ENCODE results near the gene MSANTD2.

MSANTD2 gene

GRCh38 chr11:124800226-124800929, at the start of gene MSANTD2:
Gene MSANTD2 (minus strand): TSS chr11:124800406. CDS start chr11:124800380, 26 bp downstream.
- DNase-seq (ENCODE audit: low read depth in 2 of 2), result peak; percentile 61 to 64

GRCh38 chr11:124846070-124846673, 46.0 kb upstream of the MSANTD2 start:
- no peak for DNase-seq (ENCODE audit: low read depth in 2 of 2)

DNA sequence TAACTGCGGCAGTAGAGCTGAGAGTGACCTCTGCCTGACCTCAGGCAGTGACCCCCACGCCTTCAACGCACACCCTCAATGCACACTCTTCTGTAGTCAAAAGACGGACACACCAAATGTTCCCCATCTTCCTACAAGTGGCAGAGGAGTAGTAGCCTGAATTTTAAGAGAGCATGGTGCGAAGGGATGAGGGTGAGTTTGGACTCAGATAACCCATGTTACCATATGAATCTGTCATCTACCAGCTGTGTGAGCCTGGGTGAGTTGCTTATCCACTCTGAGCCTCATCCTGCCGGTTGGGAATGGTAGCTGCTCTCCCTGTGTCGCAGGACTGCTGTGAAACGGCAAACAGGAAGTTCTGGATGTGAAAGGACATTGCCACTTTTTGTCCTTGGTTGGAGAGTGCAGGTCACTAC, 44.5 kb upstream of the MSANTD2 start:
- no peak for DNase-seq (ENCODE audit: low read depth in 2 of 2)

DNA sequence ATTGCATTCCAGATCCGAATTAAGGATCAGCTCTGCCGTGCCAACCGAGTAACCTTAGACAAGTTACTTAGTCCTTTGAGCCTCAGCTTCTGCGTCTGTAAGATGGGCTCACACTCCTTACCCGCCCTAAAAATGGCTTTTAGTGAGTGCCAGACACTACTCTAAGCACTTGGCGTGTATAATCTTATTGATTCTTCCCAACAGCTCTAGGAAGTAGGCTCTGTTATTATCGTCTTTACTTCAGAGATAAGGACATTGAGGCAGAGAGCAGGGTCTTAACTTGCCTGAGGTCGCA, 43.4 kb upstream of the MSANTD2 start:
- no peak for DNase-seq (ENCODE audit: low read depth in 2 of 2)

GRCh38 chr11:124842305-124842704, 42.1 kb upstream of the MSANTD2 start:
- DNase-seq (ENCODE audit: low read depth in 2 of 2), result no peak

GRCh38 chr11:124841840-124842239, 41.6 kb upstream of the MSANTD2 start:
- DNase-seq (ENCODE audit: low read depth in 2 of 2), result no peak

- DNase-seq (ENCODE audit: low read depth in 2 of 2), result no peak
These were observed 41.0 kb upstream of the MSANTD2 start for GRCh38 chr11:124841201-124841600.

DNA sequence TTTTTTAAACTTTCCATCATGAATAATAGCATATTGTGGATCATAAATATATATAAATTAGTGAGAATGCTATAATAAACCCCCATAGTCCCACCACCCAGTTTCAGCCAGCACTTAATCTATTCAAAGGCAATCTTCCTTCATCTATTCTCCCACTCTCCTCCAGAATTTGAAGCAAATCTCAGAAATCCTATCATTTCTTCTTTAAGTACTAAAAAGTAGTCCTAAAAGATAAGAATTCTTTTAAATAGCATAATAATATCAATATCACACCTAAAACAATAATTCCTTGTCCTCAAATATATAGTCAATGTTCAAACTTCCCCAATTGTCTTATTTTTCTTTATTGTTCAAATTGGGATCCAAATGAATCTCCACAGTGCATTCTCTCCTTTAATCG, 40.5 kb upstream of the MSANTD2 start:
- no peak for DNase-seq (ENCODE audit: low read depth in 2 of 2)

- DNase-seq (ENCODE audit: low read depth in 2 of 2), result no peak
These were observed 39.9 kb upstream of the MSANTD2 start for GRCh38 chr11:124839972-124840621.

GRCh38 chr11:124839128-124839971, 39.1 kb upstream of the MSANTD2 start:
- DNase-seq (ENCODE audit: low read depth in 2 of 2), result no peak

GRCh38 chr11:124838805-124839127, 38.6 kb upstream of the MSANTD2 start:
- DNase-seq (ENCODE audit: low read depth in 2 of 2), result no peak

- DNase-seq (ENCODE audit: low read depth in 2 of 2), result peak; percentile 58 to 62
These were observed 37.3 kb upstream of the MSANTD2 start for GRCh38 chr11:124837491-124837856.

- DNase-seq (ENCODE audit: low read depth in 2 of 2), result no peak
These were observed 35.7 kb upstream of the MSANTD2 start for GRCh38 chr11:124835918-124836317.

DNA sequence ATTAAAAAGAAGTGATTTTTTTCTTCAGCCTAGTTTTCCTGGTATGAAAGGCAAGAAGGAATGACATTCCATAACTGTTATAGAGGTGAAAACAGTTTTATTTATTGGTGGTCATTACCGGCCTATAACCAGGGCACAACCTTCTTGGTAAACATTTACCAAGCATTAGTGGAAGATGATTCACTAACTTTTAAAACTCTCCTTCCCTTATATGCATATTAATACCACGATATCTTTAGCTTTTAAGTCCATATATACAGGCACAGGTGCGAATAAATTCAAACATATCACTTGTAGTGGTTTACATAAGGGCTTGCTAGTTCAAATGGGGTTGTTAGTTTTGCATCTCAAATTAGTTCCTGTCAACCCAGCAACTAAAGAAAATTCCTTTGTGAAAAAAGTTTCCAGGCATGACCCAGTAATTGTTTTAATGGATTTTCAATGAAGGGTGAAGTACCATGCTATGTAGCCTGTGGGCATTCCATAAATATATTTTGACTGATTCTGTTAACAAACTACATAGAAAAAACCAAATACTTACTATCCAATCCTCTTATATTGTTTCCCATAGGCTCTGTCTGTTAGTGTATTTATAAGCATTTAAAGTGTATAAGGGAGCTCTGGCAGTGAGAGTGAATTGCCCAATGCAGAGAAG, 34.4 kb upstream of the MSANTD2 start:
- DNase-seq (ENCODE audit: low read depth in 2 of 2), result no peak

GRCh38 chr11:124832571-124832970, 32.4 kb upstream of the MSANTD2 start:
- DNase-seq (ENCODE audit: low read depth in 2 of 2), result no peak

DNA sequence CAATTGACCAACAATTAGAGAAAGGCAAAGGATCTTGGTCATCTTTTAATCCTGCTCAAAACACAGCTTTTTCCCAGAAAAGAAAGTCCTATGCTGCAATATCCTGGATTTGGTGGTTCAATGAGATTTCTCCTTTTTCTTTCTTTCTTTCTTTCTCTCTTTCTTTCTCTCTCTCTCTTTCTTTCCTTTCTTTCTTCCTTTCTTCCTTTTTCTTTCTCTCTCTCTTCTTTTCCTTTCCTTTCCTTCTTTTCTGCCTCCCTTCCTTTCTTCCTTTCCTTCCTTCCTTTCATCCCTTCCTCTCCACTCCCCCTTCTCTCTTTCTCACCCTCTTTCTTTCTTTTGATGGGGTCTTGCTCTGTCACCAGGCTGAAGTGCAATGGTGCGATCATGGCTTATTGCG, 31.7 kb upstream of the MSANTD2 start:
- DNase-seq (ENCODE audit: low read depth in 2 of 2), result no peak

GRCh38 chr11:124830749-124831148, 30.5 kb upstream of the MSANTD2 start:
- DNase-seq (ENCODE audit: low read depth in 2 of 2), result no peak

- no peak for DNase-seq (ENCODE audit: low read depth in 2 of 2)
These were observed 29.8 kb upstream of the MSANTD2 start for GRCh38 chr11:124829986-124830385.

DNA sequence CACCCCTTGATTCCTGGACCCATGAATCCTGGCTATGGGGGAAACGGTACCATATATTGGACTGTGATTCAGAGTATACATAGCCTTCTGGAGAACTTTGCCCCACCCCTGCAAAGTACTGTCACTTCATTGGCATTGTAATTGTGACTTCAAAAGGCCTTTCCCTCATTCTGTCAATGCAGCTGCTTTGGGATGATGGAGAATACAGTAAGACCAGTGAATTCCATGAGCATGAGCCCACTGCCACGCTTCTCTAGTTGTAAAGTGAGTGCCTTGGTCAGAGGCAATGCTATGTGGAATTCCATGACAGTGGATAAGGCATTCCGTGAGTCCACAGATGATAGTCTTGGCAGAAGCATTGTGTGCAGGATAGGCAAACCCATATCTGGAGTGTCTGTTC, 25.7 kb upstream of the MSANTD2 start:
- no peak for DNase-seq (ENCODE audit: low read depth in 2 of 2)

DNA sequence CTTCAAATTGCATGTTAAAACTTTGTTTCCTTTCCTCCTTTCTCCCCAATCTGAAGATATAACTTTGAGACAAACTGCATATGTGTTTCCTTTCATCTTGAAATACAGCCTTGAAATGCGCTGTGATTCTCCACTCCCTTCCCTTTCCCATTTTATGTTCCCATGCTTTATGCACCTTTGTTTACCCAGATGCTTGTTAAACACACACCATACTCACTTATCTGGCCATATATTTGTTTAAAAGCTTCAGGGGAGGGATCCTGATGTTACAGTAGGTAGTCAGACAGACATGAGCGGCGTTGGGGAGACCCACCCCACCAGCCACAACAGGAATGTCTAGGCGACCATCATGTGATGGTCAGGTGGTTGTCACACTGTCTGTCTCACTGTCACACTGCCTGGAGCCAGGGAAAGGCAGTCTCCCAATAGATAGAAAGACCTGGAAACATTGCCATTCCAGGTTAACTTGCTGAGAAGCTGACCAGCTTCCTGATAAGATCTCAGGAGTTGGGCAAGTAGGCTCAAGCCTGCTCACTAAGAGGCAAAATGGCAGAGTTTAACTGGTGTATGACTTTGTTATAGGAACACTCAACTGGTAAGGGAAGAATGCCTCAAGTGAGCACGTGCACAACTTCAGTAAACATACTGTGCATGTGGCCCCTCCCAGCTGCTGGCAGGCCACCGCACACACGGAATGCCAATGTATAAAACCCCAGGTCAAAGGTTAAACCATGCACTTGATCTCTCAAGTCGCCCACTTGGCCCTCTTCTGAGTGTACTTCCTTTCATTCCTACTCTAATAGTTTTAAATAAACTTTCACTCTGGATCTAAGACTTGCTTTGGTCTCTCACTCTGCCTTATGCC, 23.5 kb upstream of the MSANTD2 start:
- no peak for DNase-seq (ENCODE audit: low read depth in 2 of 2)
